HG03135 (cell line): ENCODE data around the gene PIK3CG.

Experiments
- ATAC-seq: cut with Tn5 transposase; IDR thresholded peaks from one replicate; pipeline ENCODE4 v1.9.1; 2021; ENCODE audit warnings: mild to moderate bottlenecking, moderate library complexity; ENCODE audit not compliant: unreplicated experiment

PIK3CG gene

DNA sequence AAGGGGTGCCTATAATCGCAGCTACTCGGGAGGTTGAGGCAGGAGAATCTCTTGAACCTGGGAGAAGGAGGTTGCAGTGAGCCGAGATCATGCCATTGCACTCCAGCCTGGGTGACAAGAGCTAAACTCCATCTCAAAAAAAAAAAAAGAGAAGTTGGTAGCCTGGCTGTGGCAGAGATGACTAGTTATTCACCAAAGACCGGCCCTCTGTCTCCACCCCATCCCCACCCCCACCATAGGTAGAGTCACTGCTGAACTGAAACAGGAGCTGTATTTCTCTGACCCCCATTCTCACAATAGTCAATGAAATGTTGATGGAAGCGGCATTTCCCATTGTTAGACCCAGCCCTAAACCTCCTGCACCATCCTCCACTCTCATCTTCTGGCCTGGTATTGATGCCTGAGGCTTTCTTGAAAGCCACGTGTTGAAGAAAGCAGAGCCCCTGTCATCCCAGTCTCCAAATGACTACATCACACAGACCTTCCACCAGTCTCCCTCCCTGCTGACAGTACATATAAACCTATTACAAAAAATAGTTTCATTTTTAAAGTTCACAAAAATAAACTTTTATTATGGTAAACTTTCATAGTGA lies 9.4 kb upstream of the PIK3CG start:
- ATAC-seq, result no peak

DNA sequence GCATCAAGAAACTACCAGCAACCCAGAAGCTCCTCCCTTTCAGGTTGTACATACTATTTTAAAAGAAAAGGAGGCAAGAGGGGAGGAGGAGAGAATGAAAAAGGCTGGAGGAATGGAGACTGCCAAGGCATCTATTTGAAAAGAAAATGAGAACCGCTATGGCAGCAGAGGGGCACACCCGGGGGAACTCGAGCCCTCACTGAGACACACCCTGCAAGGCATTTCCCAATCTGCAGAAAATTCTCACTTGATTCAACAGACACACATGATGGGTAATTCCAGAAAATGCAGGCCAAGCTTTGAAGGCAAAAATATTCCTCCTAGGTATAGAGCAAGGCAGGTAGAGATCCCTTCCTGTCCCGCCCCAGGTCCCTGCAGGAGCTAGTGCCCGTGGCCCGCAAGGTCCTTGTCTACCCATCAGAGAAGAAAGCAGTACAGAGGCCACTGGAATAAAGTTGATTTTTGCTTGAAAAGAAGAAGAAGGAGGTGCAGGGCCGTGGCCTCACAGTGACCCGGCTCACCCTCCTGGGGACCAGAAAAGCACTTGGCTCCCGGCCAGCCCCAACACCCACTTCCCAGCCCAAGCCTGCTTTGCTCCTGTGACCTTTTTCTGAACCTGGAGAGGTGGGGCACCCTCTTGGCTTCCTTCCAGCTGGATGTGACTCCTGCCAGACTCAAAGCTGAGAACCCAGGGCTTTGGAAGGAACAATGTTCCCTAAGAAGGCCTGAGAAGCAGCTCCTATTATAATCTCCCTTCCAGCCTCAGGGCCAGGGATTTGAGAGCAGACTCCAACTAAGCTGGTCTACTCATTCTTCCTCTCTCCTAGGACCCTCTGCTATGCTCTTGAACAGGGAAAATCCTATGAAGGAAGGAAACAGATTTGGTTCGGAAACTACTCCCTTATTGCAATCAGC lies 6.2 kb upstream of the PIK3CG start:
- no peak for ATAC-seq

DNA sequence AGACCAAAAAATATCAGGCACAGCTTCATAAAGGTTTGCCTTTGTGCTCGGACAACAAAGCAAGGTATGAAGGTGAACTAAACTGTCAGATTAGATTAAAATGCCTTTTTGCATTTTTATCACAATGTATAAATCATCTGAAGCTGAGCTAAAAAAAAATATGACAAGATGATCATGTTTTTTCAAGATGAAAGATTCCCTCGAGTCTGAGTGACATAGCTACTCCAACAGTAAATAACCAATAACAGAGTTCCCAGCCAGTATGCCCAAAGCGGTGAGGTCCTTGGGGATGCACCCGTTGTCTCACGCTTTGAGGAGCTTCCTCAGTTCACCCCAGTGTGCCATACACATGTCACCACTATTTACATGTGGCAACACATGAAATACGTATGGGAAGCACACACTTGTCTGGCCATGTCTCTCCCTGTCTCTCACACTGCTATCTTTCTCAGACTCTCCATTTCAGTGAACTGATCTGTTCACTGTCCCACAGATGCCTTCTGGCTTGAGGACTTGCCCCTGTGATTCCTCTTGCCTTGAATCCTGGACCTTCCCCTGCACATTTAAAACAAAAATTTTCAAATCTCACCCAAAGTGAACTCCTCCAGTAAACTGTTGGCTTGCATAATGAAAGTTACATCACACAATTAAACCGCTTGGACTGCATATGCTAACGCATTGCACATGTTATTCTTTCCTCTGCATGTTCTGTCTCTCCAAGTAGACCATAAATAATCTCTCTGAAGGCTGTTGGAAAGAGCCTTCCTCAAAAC lies 2.6 kb upstream of the PIK3CG start:
- no peak for ATAC-seq

GRCh38 chr7:106863274-106863997 lies 1.6 kb upstream of the PIK3CG start:
- ATAC-seq, result no peak

DNA sequence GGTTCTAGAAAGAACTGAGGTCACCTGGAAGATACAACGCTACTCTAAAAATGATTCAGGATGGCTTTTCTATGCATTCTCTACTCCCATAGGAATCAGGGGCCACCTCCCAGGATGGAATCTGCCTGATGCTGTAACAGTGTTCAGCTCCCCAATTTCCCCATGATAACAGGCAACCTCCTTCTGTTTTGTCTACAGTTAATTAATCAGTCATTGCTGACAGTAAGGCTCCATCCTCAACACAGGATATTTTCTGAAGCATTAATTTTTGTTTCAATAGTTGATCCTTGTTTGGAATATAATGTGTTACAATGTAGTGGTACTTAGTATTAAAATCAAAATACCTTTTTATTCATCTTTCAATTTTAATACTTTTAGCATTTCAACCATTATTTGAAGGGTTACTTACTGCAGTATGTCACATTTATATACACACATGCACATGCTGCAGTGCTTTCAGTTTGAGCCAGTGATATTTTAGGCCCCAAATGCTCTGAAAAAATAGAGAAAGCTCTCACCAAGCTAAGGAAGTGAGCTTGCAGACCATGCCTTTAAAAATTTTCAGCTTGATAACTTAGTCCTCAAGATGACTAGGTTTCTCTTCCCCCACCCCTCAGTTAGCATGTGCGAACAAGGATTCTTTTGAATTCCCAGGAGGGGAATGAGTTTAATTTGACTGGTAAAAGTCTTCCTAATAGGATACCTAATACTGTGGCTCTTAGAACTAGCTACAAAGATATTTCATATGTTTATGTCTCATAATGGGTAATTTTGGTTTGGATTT lies 592 bp upstream of the PIK3CG start:
- ATAC-seq, result peak; percentile 28

GRCh38 chr7:106866298-106867281 lies 1.5 kb downstream of the PIK3CG start:
- no peak for ATAC-seq

- no peak for ATAC-seq
Measured at GRCh38 chr7:106867641-106868351, 2.7 kb downstream of the PIK3CG start.

GRCh38 chr7:106868364-106868763 lies 3.3 kb downstream of the PIK3CG start:
- no peak for ATAC-seq

DNA sequence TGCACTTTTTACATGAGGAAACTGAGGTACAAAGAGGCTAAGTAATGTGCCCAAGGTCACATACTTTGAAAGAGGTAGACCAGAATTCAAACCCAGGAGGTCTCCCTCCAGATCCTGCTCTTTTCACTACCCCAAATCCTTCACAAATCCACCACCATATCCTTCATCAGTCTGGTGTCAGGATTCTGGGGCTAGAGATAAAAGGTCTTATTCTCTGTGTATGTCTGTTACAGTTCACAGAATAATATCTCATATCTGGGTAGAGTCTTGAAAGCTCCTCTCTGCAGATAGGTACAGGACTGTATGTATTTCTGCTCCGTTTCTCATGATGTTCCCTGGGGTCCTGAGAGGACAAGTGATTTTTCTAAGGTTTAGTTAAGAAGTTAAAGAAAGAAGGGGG lies 4.9 kb downstream of the PIK3CG start:
- no peak for ATAC-seq

GRCh38 chr7:106870528-106870927 lies 5.4 kb downstream of the PIK3CG start:
- no peak for ATAC-seq

GRCh38 chr7:106870983-106871410 lies 5.9 kb downstream of the PIK3CG start:
- ATAC-seq, result peak; percentile 86

DNA sequence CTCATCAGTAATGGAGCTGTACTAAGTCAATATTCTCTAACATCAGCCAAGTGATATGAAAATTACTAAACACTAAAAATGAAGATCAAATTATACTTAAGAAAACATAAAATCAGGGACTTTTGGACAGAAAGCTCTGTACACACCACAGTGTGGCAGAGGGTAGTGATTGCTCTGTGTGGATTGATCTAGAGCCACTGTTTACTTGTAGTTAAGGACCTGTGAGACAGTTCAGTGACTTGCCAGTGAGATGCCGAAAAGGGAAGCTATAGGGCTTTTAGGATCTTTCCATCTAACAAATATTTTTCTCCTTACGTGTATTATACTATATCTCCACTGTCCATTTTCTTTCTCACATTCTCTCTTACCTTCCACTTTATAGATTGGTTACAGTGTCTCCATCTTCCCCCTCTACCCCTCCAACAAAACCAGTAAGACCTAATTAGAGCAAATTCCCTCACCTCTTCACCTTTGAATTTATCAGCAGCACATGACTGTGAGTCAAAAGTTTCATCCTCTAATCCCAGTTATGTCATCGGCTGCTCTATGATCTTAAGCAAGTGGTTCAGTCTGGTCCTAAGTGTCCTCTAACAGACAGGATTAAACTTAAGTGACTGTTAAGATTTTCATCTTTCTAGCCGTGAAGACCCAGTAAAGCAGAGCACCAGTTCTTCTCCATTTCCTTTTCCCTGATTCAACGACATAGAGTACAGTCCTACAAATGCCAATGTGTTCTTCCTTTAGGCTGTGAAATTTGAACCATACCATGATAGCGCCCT lies 6.9 kb downstream of the PIK3CG start:
- ATAC-seq, result no peak

GRCh38 chr7:106872763-106873162 lies 7.7 kb downstream of the PIK3CG start:
- ATAC-seq, result no peak

DNA sequence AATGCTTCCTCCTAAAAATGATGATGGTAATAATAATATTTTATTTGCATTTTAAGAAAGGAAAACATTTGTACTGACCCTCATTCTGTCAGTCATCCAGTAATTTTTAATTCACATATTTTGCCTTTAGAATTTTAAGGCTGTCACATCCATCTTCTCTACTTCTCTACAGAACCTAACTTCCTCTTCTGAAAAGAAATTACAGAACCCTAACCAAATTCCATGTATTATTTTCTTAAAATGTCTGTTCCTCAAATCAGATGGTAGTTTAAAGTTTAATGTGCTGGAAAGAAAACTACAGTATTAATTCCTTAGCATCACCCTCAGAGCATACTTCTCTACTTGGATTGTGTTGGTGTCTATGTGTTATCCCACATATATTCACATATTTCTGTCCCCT lies 9.0 kb downstream of the PIK3CG start:
- ATAC-seq, result no peak

- no peak for ATAC-seq
Measured at GRCh38 chr7:106875508-106875907, 10.4 kb downstream of the PIK3CG start.

GRCh38 chr7:106878748-106879439 lies 13.8 kb downstream of the PIK3CG start:
- ATAC-seq, result no peak

GRCh38 chr7:106881984-106882383 lies 16.9 kb downstream of the PIK3CG start:
- ATAC-seq, result no peak
